Thymus (tissue), 2 donors: Measurements from ENCODE around the gene ICAM2. TPM values are rescaled to one million over a fixed set of nuclear protein-coding genes. Genes with fewer than 3 reads are reported as not detected.

Experiments
- polyA plus RNA-seq: library from polyadenylated mRNA; stranded (reverse); fragments of 200-250 nt; gene quantifications from one replicate; pipeline ENCODE4 v1.2.3, GENCODE V29; 2013
- total RNA-seq: library from RNA; stranded (reverse); fragments of 120-200 nt; gene quantifications from one replicate; pipeline ENCODE4 v1.2.4, GENCODE V29; 2013
- donor health status: healthy.

Gene ICAM2
- total and polyA plus RNA-seq, 2 donors, result 38.6 to 53.9 TPM

Other genes starting within 250 kb of the ICAM2 start
- 34.7 TPM for gene CCDC47, start 247.0 kb downstream of the ICAM2 start, total RNA-seq
- gene CCDC47, start 247.0 kb downstream of the ICAM2 start, polyA plus RNA-seq, result 25.9 TPM
- gene DDX42, start 246.5 kb downstream of the ICAM2 start, total RNA-seq, result 58.9 TPM
- 92.8 TPM for gene DDX42, start 246.5 kb downstream of the ICAM2 start, polyA plus RNA-seq
- gene PSMC5, start 193.2 kb downstream of the ICAM2 start, total RNA-seq, result 31.7 TPM
- 179 TPM for gene PSMC5, start 193.2 kb downstream of the ICAM2 start, polyA plus RNA-seq
- 32.9 TPM for gene FTSJ3, start 193.0 kb downstream of the ICAM2 start, total RNA-seq
- gene FTSJ3, start 193.0 kb downstream of the ICAM2 start, polyA plus RNA-seq, result 21.0 TPM
- gene SMARCD2, start 177.9 kb downstream of the ICAM2 start, total RNA-seq, result 72.1 TPM
- gene SMARCD2, start 177.9 kb downstream of the ICAM2 start, polyA plus RNA-seq, result 68.9 TPM
- gene CSH2, start 147.0 kb downstream of the ICAM2 start, total RNA-seq, result 1.0 TPM
- gene CSH2, start 147.0 kb downstream of the ICAM2 start, polyA plus RNA-seq, result 11.2 TPM
- 0.24 TPM for gene GH2, start 138.7 kb downstream of the ICAM2 start, total RNA-seq
- 1.2 TPM for gene GH2, start 138.7 kb downstream of the ICAM2 start, polyA plus RNA-seq
- 2.3 TPM for gene CSH1, start 124.1 kb downstream of the ICAM2 start, total RNA-seq
- gene CSH1, start 124.1 kb downstream of the ICAM2 start, polyA plus RNA-seq, result 11.6 TPM
- 0.24 TPM for gene CSHL1, start 109.4 kb downstream of the ICAM2 start, total RNA-seq
- 1.3 TPM for gene CSHL1, start 109.4 kb downstream of the ICAM2 start, polyA plus RNA-seq
- 0.33 TPM for gene GH1, start 101.8 kb downstream of the ICAM2 start, total RNA-seq
- gene GH1, start 101.8 kb downstream of the ICAM2 start, polyA plus RNA-seq, result 3.1 TPM
- gene CD79B, start 88.3 kb downstream of the ICAM2 start, total RNA-seq, result 19.5 TPM
- gene CD79B, start 88.3 kb downstream of the ICAM2 start, polyA plus RNA-seq, result 34.1 TPM
- 0.19 TPM for gene SCN4A, start 47.7 kb downstream of the ICAM2 start, total RNA-seq
- gene SCN4A, start 47.7 kb downstream of the ICAM2 start, polyA plus RNA-seq, result 0.46 TPM
- 0.28 TPM for gene PRR29, start 22.3 kb downstream of the ICAM2 start, total RNA-seq
- 0.43 TPM for gene PRR29, start 22.3 kb downstream of the ICAM2 start, polyA plus RNA-seq
- gene ERN1, start 109.5 kb upstream of the ICAM2 start, total RNA-seq, result 5.9 TPM
- gene ERN1, start 109.5 kb upstream of the ICAM2 start, polyA plus RNA-seq, result 7.4 TPM
- 8.0 TPM for gene TEX2, start 242.6 kb upstream of the ICAM2 start, total RNA-seq
- 8.7 TPM for gene TEX2, start 242.6 kb upstream of the ICAM2 start, polyA plus RNA-seq